MM.1S (cell line): ENCODE measurements around the gene FOXP1.

ENCODE experiments used
- DNase-seq: peaks from one replicate; pipeline ENCODE4 v3.0.0-alpha.2; 2015
- H2AFZ ChIP-seq: fragments of 300-600 bp; sonication (generic); 2 replicates; pipeline ENCODE4 v1.6.0; 2016; ENCODE audit warnings: antibody characterized with exemption, low read length
- H3F3A ChIP-seq: fragments of 300-600 bp; sonication (generic); 2 replicates; pipeline ENCODE4 v1.6.1; 2016; ENCODE audit warnings: mild to moderate bottlenecking, antibody characterized with exemption, low read length, moderate library complexity, mixed read lengths; ENCODE audit not compliant: insufficient read depth
- H3K27ac ChIP-seq: fragments of 300-600 bp; sonication (generic); 2 replicates; pipeline ENCODE4 v1.5.1; 2016; ENCODE audit warnings: mild to moderate bottlenecking, low read length
- H3K27me3 ChIP-seq: fragments of 300-600 bp; sonication (generic); replicated peaks from 2 replicates; pipeline ENCODE4 v1.6.0; 2016; ENCODE audit warnings: low read length; ENCODE audit not compliant: insufficient read depth
- H3K36me3 ChIP-seq: fragments of 300-600 bp; sonication (generic); replicated peaks from 2 replicates; pipeline ENCODE4 v1.6.1; 2016; ENCODE audit warnings: mild to moderate bottlenecking, low read length, mixed read lengths; ENCODE audit not compliant: insufficient read depth
- H3K4me1 ChIP-seq: fragments of 300-600 bp; sonication (generic); 2 replicates; pipeline ENCODE4 v1.6.1; 2016; ENCODE audit warnings: low read length, mixed read lengths
- H3K4me2 ChIP-seq: fragments of 300-600 bp; sonication (generic); 2 replicates; pipeline ENCODE4 v1.6.0; 2016; ENCODE audit warnings: low read depth, low read length
- H3K4me3 ChIP-seq: fragments of 300-600 bp; sonication (generic); 2 replicates; pipeline ENCODE4 v1.5.1; 2016; ENCODE audit warnings: low read length, mixed read lengths
- H3K79me2 ChIP-seq: fragments of 300-600 bp; sonication (generic); 2 replicates; pipeline ENCODE4 v1.6.1; 2016; ENCODE audit warnings: mixed run types, low read length, mixed read lengths
- H3K9ac ChIP-seq: fragments of 300-600 bp; sonication (generic); 2 replicates; pipeline ENCODE4 v1.6.1; 2016; ENCODE audit warnings: low read length, mixed read lengths
- H3K9me2 ChIP-seq: fragments of 300-600 bp; sonication (generic); replicated peaks from 2 replicates; pipeline ENCODE4 v1.6.1; 2016; ENCODE audit warnings: mild to moderate bottlenecking, low read length, mixed read lengths; ENCODE audit not compliant: insufficient read depth
- H3K9me3 ChIP-seq: fragments of 300-600 bp; sonication (generic); replicated peaks from 2 replicates; pipeline ENCODE4 v1.6.1; 2016; ENCODE audit warnings: mild to moderate bottlenecking, low read length, mixed read lengths; ENCODE audit not compliant: insufficient read depth
- H4K20me1 ChIP-seq: fragments of 300-600 bp; sonication (generic); 2 replicates; pipeline ENCODE4 v1.6.1; 2016; ENCODE audit warnings: mild to moderate bottlenecking, low read length, moderate library complexity, mixed read lengths; ENCODE audit not compliant: insufficient read depth
- CTCF ChIP-seq: fragments of 300-600 bp; sonication (generic); IDR thresholded peaks from 2 replicates; pipeline ENCODE4 v1.5.1; 2016; ENCODE audit warnings: antibody characterized with exemption, low read length, mixed read lengths
- EZH2 ChIP-seq: fragments of 300-600 bp; sonication (generic); optimal IDR thresholded peaks from 2 replicates; pipeline ENCODE3; 2017; ENCODE audit warnings: low read depth, mild to moderate bottlenecking, antibody characterized with exemption, low read length, mixed read lengths
- EZH2phosphoT487 ChIP-seq: fragments of 300-600 bp; sonication (generic); IDR thresholded peaks from 2 replicates; pipeline ENCODE4 v1.6.1; 2018; ENCODE audit warnings: antibody characterized with exemption, low read length

The FOXP1 gene

GRCh38 chr3:71268462-71268999 lies 315.0 kb downstream of the FOXP1 start:
- no peak overlapping the region for H3K9ac ChIP-seq
- no peak for TF ChIP-seq EZH2phosphoT487
- no peak for TF ChIP-seq EZH2
- no peak for TF ChIP-seq CTCF
- H4K20me1 ChIP-seq: no peaks in the 10 kb centered on the region
- H3K4me3 ChIP-seq: no peak overlapping the region
- H3K9me3 ChIP-seq: no peaks in the 10 kb centered on the region
- no peaks in the 10 kb centered on the region for H3K27me3 ChIP-seq
- H3K4me2 ChIP-seq: no peak overlapping the region
- no peak overlapping the region for H2AFZ ChIP-seq
- no peak overlapping the region for H3K27ac ChIP-seq
- H3F3A ChIP-seq: no peaks in the 10 kb centered on the region
- H3K9me2 ChIP-seq: no peaks in the 10 kb centered on the region
- no peaks in the 10 kb centered on the region for H3K79me2 ChIP-seq
- H3K36me3 ChIP-seq: no peaks in the 10 kb centered on the region
- DNase-seq: no peak
- H3K4me1 ChIP-seq: no peaks in the 10 kb centered on the region

- Histone ChIP-seq H3K27ac (no peak overlapping the region), H3K36me3 (no peaks in the 10 kb centered on the region), H3K4me1 (no peaks in the 10 kb centered on the region), H4K20me1 (no peaks in the 10 kb centered on the region), H3K27me3 (no peaks in the 10 kb centered on the region), H3K9ac (no peak overlapping the region), H3F3A (no peaks in the 10 kb centered on the region), H3K4me3 (no peak overlapping the region), H3K9me2 (no peaks in the 10 kb centered on the region), H2AFZ (no peak overlapping the region), H3K79me2 (no peaks in the 10 kb centered on the region), H3K4me2 (no peak overlapping the region), H3K9me3 (no peaks in the 10 kb centered on the region)
- TF ChIP-seq CTCF (no peak), EZH2 (no peak), EZH2phosphoT487 (no peak)
- DNase-seq: no peak
These were observed 316.7 kb downstream of the FOXP1 start for GRCh38 chr3:71266875-71267274.

- H3K4me2 ChIP-seq: no peak overlapping the region
- H3K4me1 ChIP-seq: no peaks in the 10 kb centered on the region
These were observed 318.1 kb downstream of the FOXP1 start for GRCh38 chr3:71265365-71265915.

More at GRCh38 chr3:71265365-71265915, 318.1 kb downstream of the FOXP1 start:
- H3F3A ChIP-seq: no peaks in the 10 kb centered on the region
- no peak overlapping the region for H3K9ac ChIP-seq
- no peak overlapping the region for H3K27ac ChIP-seq
- no peaks in the 10 kb centered on the region for H3K9me2 ChIP-seq
- no peaks in the 10 kb centered on the region for H3K27me3 ChIP-seq
- TF ChIP-seq EZH2 (no peak), EZH2phosphoT487 (no peak), CTCF (no peak)
- H3K36me3 ChIP-seq: no peaks in the 10 kb centered on the region
- no peaks in the 10 kb centered on the region for H4K20me1 ChIP-seq
- no peaks in the 10 kb centered on the region for H3K79me2 ChIP-seq
- no peak for DNase-seq
- H3K4me3 ChIP-seq: no peak overlapping the region
- H3K9me3 ChIP-seq: no peaks in the 10 kb centered on the region
- no peak overlapping the region for H2AFZ ChIP-seq
